ENCODE data around the gene WNT2B.

The WNT2B gene

DNA sequence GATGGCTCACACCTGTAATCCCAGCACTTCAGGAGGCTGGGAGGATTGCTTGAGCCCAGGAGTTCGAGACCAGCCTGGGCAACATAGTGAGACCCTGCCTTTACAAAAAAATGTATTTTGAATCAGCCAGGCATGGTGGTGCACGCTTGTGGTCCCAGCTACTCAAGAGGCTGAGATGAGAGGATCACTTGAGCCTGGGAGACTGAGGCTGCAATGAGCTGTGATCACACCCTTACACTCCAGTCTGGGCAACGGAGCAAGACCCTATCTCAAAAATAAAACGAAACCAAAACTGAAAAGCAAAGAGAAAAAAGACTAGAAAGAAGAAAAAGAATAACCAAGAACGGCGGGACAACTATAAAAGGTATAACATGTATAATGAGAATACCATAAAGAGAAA lies 15.4 kb upstream of the WNT2B start:
- WGBS (ENCODE audit: extremely low coverage, insufficient coverage, insufficient read length), result no CpG with 5 or more reads among the region's 6 CpGs
- Histone ChIP-seq H3K18ac (ENCODE audit: low read length) (no peak overlapping the region), H4K12ac (ENCODE audit: low read depth, low read length) (no peak overlapping the region), H4K91ac (ENCODE audit: low read depth, low read length) (no peak overlapping the region), H3K27ac (ENCODE audit: low read depth, low read length) (no peak overlapping the region), H2BK5ac (ENCODE audit: low read depth, low read length, poor library complexity) (no peak overlapping the region), H4K8ac (ENCODE audit: low read depth, low read length) (no peak overlapping the region), H3K4me3 (ENCODE audit: low read depth, low read length) (no peak overlapping the region), H2AK5ac (ENCODE audit: low read length) (no peak overlapping the region), H3K79me2 (ENCODE audit: control insufficient read depth, insufficient read depth, low read length, poor library complexity) (no peaks in the 10 kb centered on the region), H3K79me1 (ENCODE audit: low read length) (no peaks in the 10 kb centered on the region), H3K4me1 (ENCODE audit: control insufficient read depth in 1 of 2, insufficient read depth in 2 of 2, low read length in 2 of 2) (no peaks in the 10 kb centered on the region), H3K4ac (ENCODE audit: low read depth, low read length) (no peak overlapping the region), H2BK120ac (ENCODE audit: insufficient read depth, low read length, poor library complexity) (no peak overlapping the region), H3K9ac (ENCODE audit: low read length) (no peak overlapping the region), H3K4me2 (ENCODE audit: low read length) (no peak overlapping the region), H2AFZ (ENCODE audit: insufficient read depth, low read length, poor library complexity) (no peak overlapping the region), H3K14ac (ENCODE audit: low read length) (no peak overlapping the region), H3K9me3 (ENCODE audit: insufficient read depth, low read depth, low read length) (no peaks in the 10 kb centered on the region), H2BK12ac (ENCODE audit: low read length) (no peak overlapping the region), H3K27me3 (ENCODE audit: insufficient read depth, low read length) (no peaks in the 10 kb centered on the region), H3K36me3 (ENCODE audit: control insufficient read depth in 1 of 2, insufficient read depth in 2 of 2, low read length in 2 of 2) (no peaks in the 10 kb centered on the region), H3K23ac (ENCODE audit: low read length) (no peak overlapping the region)
- no peak for DNase-seq

DNA sequence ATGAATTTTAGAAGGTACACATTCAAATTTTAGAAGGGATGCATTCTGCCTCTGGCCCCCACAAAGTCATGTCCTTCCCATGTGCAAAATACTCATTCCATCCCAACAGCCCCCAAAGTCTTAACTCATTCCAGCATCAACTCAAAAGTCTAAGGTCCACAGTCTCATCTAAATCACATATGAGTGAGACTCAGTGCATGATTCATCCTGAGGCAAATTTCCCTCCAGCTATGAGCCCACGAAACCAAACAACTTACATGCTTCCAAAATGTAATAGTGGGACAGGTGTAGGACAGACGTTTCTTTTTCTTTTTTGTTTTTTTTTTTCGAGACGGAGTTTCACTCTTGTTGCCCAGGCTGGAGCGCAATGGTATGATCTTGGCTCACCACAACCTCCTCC lies 12.5 kb upstream of the WNT2B start:
- H3K4me2 ChIP-seq (ENCODE audit: low read length), result no peak overlapping the region
- no peaks in the 10 kb centered on the region for H3K27me3 ChIP-seq (ENCODE audit: insufficient read depth, low read length)
- no peak for DNase-seq
- no peak overlapping the region for H3K14ac ChIP-seq (ENCODE audit: low read length)
- no peak overlapping the region for H2BK120ac ChIP-seq (ENCODE audit: insufficient read depth, low read length, poor library complexity)
- H3K4ac ChIP-seq (ENCODE audit: low read depth, low read length), result no peak overlapping the region
- no peaks in the 10 kb centered on the region for H3K4me1 ChIP-seq (ENCODE audit: control insufficient read depth in 1 of 2, insufficient read depth in 2 of 2, low read length in 2 of 2)
- no peak overlapping the region for H2AK5ac ChIP-seq (ENCODE audit: low read length)
- no peak overlapping the region for H2BK5ac ChIP-seq (ENCODE audit: low read depth, low read length, poor library complexity)
- no peak overlapping the region for H4K8ac ChIP-seq (ENCODE audit: low read depth, low read length)
- no peaks in the 10 kb centered on the region for H3K79me1 ChIP-seq (ENCODE audit: low read length)
- H3K4me3 ChIP-seq (ENCODE audit: low read depth, low read length), result no peak overlapping the region
- no peak overlapping the region for H4K91ac ChIP-seq (ENCODE audit: low read depth, low read length)
- H3K18ac ChIP-seq (ENCODE audit: low read length), result no peak overlapping the region
- H4K12ac ChIP-seq (ENCODE audit: low read depth, low read length), result no peak overlapping the region
- no peak overlapping the region for H2AFZ ChIP-seq (ENCODE audit: insufficient read depth, low read length, poor library complexity)
- WGBS (ENCODE audit: extremely low coverage, insufficient coverage, insufficient read length), result no CpG with 5 or more reads among the region's 5 CpGs
- no peak overlapping the region for H3K9ac ChIP-seq (ENCODE audit: low read length)
- no peak overlapping the region for H3K27ac ChIP-seq (ENCODE audit: low read depth, low read length)
- no peaks in the 10 kb centered on the region for H3K9me3 ChIP-seq (ENCODE audit: insufficient read depth, low read depth, low read length)
- no peak overlapping the region for H2BK12ac ChIP-seq (ENCODE audit: low read length)
- no peaks in the 10 kb centered on the region for H3K36me3 ChIP-seq (ENCODE audit: control insufficient read depth in 1 of 2, insufficient read depth in 2 of 2, low read length in 2 of 2)
- no peaks in the 10 kb centered on the region for H3K79me2 ChIP-seq (ENCODE audit: control insufficient read depth, insufficient read depth, low read length, poor library complexity)
- no peak overlapping the region for H3K23ac ChIP-seq (ENCODE audit: low read length)

DNA sequence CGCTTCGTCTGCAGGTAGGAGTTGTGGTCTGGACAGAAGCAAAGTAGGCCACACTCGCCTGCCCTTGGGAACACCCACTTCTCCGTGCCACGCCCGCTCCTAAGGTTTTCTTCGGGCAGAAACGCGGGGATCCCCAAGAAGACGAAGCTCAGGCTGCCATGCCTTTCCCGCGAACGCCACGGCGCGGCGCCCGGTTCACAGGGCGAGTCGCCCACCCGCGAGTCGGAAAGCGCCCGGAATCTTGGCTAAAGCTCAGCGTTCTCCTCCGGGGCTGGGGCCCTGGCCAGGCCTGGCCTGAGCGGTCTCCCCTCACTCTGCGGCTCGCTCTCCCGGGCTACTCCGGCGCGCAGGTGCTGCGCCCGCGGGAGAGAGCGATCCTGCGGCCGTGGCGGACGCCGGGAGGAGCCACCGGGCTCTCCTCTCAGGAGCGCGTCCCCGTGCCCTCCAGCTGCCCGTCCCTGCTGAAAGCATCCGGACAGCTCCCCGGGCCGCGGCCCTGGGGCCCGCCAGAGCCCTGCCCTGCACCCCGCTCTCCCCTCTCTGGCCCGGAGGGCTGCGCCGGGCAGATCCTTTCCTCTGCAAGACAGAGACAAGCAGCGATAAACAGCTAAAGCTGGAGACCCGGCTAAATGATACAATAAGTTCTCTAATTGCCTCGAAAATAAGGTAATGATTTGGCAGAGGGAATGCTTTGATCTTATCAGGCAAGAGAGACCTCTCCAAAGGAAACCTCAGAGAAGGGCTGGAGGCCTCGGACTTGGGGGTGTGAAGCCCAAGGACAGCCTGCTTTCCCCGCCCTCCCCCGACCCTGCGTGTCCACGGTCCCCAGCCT lies 6.7 kb upstream of the WNT2B start:
- Histone ChIP-seq H3K36me3 (ENCODE audit: control insufficient read depth in 1 of 2, insufficient read depth in 2 of 2, low read length in 2 of 2) (no peaks in the 10 kb centered on the region), H3K4me2 (ENCODE audit: low read length) (peak overlapping the region; percentile 85), H4K8ac (ENCODE audit: low read depth, low read length) (no peak overlapping the region), H3K79me2 (ENCODE audit: control insufficient read depth, insufficient read depth, low read length, poor library complexity) (no peaks in the 10 kb centered on the region), H3K4me3 (ENCODE audit: low read depth, low read length) (peak overlapping the region; percentile 56), H2AK5ac (ENCODE audit: low read length) (no peak overlapping the region), H3K79me1 (ENCODE audit: low read length) (no peaks in the 10 kb centered on the region), H3K9me3 (ENCODE audit: insufficient read depth, low read depth, low read length) (no peaks in the 10 kb centered on the region), H2BK5ac (ENCODE audit: low read depth, low read length, poor library complexity) (no peak overlapping the region), H2BK12ac (ENCODE audit: low read length) (no peak overlapping the region), H3K18ac (ENCODE audit: low read length) (no peak overlapping the region), H3K27ac (ENCODE audit: low read depth, low read length) (no peak overlapping the region), H2AFZ (ENCODE audit: insufficient read depth, low read length, poor library complexity) (no peak overlapping the region), H4K12ac (ENCODE audit: low read depth, low read length) (no peak overlapping the region), H4K91ac (ENCODE audit: low read depth, low read length) (no peak overlapping the region), H3K27me3 (ENCODE audit: insufficient read depth, low read length) (peaks cover 16% of the 10 kb centered on the region), H3K23ac (ENCODE audit: low read length) (no peak overlapping the region), H2BK120ac (ENCODE audit: insufficient read depth, low read length, poor library complexity) (no peak overlapping the region), H3K14ac (ENCODE audit: low read length) (no peak overlapping the region), H3K4me1 (ENCODE audit: control insufficient read depth in 1 of 2, insufficient read depth in 2 of 2, low read length in 2 of 2) (peaks cover 3 to 5% of the 10 kb centered on the region in 2 experiments), H3K4ac (ENCODE audit: low read depth, low read length) (no peak overlapping the region), H3K9ac (ENCODE audit: low read length) (no peak overlapping the region)
- DNase-seq, result peak in 1 of 2 donors; percentile 49
- WGBS (ENCODE audit: extremely low coverage, insufficient coverage, insufficient read length), result no CpG with 5 or more reads among the region's 65 CpGs

DNA sequence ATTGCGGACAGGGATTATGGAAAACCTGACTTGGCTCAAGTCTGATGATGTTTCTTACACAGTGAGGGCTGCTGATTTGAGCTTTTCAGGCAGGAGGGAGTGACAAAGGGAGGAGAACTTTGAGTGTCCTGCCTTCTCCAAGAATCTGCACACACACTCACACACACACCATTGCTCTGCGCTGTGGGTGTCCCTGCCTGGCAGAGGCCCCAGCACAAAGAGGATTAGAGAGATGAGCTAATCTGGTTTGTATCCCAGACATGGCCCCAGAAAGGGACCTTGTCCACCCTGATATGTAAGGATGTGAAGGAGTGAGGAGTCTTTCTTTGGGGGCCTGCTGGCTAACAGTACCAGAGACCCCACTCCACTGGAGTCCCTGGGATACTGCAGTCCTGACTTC lies 5.9 kb upstream of the WNT2B start:
- H4K91ac ChIP-seq (ENCODE audit: low read depth, low read length), result no peak overlapping the region
- no peaks in the 10 kb centered on the region for H3K36me3 ChIP-seq (ENCODE audit: control insufficient read depth in 1 of 2, insufficient read depth in 2 of 2, low read length in 2 of 2)
- H3K4me3 ChIP-seq (ENCODE audit: low read depth, low read length), result no peak overlapping the region
- no peak overlapping the region for H2BK5ac ChIP-seq (ENCODE audit: low read depth, low read length, poor library complexity)
- H3K79me1 ChIP-seq (ENCODE audit: low read length), result no peaks in the 10 kb centered on the region
- no peak overlapping the region for H2AK5ac ChIP-seq (ENCODE audit: low read length)
- H3K9ac ChIP-seq (ENCODE audit: low read length), result no peak overlapping the region
- no peak overlapping the region for H3K14ac ChIP-seq (ENCODE audit: low read length)
- H2BK12ac ChIP-seq (ENCODE audit: low read length), result no peak overlapping the region
- peaks cover 24% of the 10 kb centered on the region for H3K27me3 ChIP-seq (ENCODE audit: insufficient read depth, low read length)
- no CpG with 5 or more reads among the region's 2 CpGs for WGBS (ENCODE audit: extremely low coverage, insufficient coverage, insufficient read length)
- no peaks in the 10 kb centered on the region for H3K9me3 ChIP-seq (ENCODE audit: insufficient read depth, low read depth, low read length)
- H3K4ac ChIP-seq (ENCODE audit: low read depth, low read length), result no peak overlapping the region
- H3K4me1 ChIP-seq (ENCODE audit: control insufficient read depth in 1 of 2, insufficient read depth in 2 of 2, low read length in 2 of 2), result peaks cover 3 to 7% of the 10 kb centered on the region in 2 experiments
- no peak overlapping the region for H2AFZ ChIP-seq (ENCODE audit: insufficient read depth, low read length, poor library complexity)
- no peak for DNase-seq
- no peak overlapping the region for H3K4me2 ChIP-seq (ENCODE audit: low read length)
- no peak overlapping the region for H4K12ac ChIP-seq (ENCODE audit: low read depth, low read length)
- no peak overlapping the region for H3K23ac ChIP-seq (ENCODE audit: low read length)
- H3K18ac ChIP-seq (ENCODE audit: low read length), result no peak overlapping the region
- H3K79me2 ChIP-seq (ENCODE audit: control insufficient read depth, insufficient read depth, low read length, poor library complexity), result no peaks in the 10 kb centered on the region
- no peak overlapping the region for H3K27ac ChIP-seq (ENCODE audit: low read depth, low read length)
- no peak overlapping the region for H4K8ac ChIP-seq (ENCODE audit: low read depth, low read length)
- H2BK120ac ChIP-seq (ENCODE audit: insufficient read depth, low read length, poor library complexity), result no peak overlapping the region
